Right ventricle myocardium inferior (tissue), 1 donor: ENCODE data around the gene PDE4D. TPM values are rescaled to one million over a fixed set of nuclear protein-coding genes. Genes with fewer than 3 reads are reported as not detected.
A peak's percentile ranks its signal among the peaks of the same experiment; 100 is the strongest.

Source experiments
- ATAC-seq: fragments of 200-7000 bp; cut with Tn5 transposase; one replicate; pipeline ENCODE4 v1.9.1; 2020; ENCODE audit warnings: mild to moderate bottlenecking, moderate library complexity
- DNase-seq: peaks from one replicate; pipeline ENCODE4 v3.0.0; 2021; ENCODE audit errors: missing footprints
- intact Hi-C: fragments of 100-400 bp; cut with DNase I; formaldehyde crosslinking; loops from one replicate; pipeline ENCODE4 v1.11.0; 2022
- total RNA-seq: library from RNA; stranded (reverse); fragmentation: NEBNext Ultra II Directional; extraction: Animal tissue kit (Norgen Biotek cat#: 25700); gene quantifications from one replicate; pipeline ENCODE4 v1.2.1, GENCODE V29; 2021
- donor health status: DM: no; HTN: yes; CAD: no; lungs with severe emphysema.

The PDE4D gene
- total RNA-seq, 1 donor from 2014 or later = 36.7 TPM

GRCh38 chr5:59173578-59173977 lies 719.9 kb downstream of the PDE4D start:
- DNase-seq (no peak), ATAC-seq (peak; percentile 33)
- intact Hi-C loops = loop anchor here (1.0 to 5.0 kb wide), 3 partner anchors 46 to 281 kb away; no protein-coding TSS in a partner anchor

- ATAC-seq (no peak), DNase-seq (no peak)
- intact Hi-C loops = loop anchor here (5.0 kb wide), 2 partner anchors 44 to 279 kb away; no protein-coding TSS in a partner anchor
Measured at GRCh38 chr5:59171131-59171530, 722.4 kb downstream of the PDE4D start.

- DNase-seq = no peak
- intact Hi-C loops = loop anchor here (5.0 kb wide), 2 partner anchors 42 to 277 kb away; no protein-coding TSS in a partner anchor
- ATAC-seq = no peak
Measured at GRCh38 chr5:59169768-59170150, 723.8 kb downstream of the PDE4D start.

- ATAC-seq = no peak
- no peak for DNase-seq
- intact Hi-C loops = no loop called here
Measured at GRCh38 chr5:59169081-59169767, 724.3 kb downstream of the PDE4D start.

GRCh38 chr5:59168067-59168466 lies 725.5 kb downstream of the PDE4D start:
- ATAC-seq (no peak), DNase-seq (no peak)
- intact Hi-C loops = no loop called here

GRCh38 chr5:59164041-59164830 lies 729.3 kb downstream of the PDE4D start:
- no peak for ATAC-seq
- intact Hi-C loops = no loop called here

GRCh38 chr5:59161221-59162105 lies 732.1 kb downstream of the PDE4D start:
- DNase-seq (no peak), ATAC-seq (no peak)
- intact Hi-C loops = no loop called here

More at GRCh38 chr5:59164041-59164830, 729.3 kb downstream of the PDE4D start:
- no peak for DNase-seq

GRCh38 chr5:59158637-59159391 lies 734.7 kb downstream of the PDE4D start:
- ATAC-seq (peak; percentile 24), DNase-seq (no peak)
- intact Hi-C loops = no loop called here

- DNase-seq (no peak), ATAC-seq (peak; percentile 95)
- intact Hi-C loops = no loop called here
Measured at GRCh38 chr5:59158165-59158564, 735.4 kb downstream of the PDE4D start.

GRCh38 chr5:59157068-59157467 lies 736.5 kb downstream of the PDE4D start:
- DNase-seq (no peak), ATAC-seq (no peak)
- intact Hi-C loops = no loop called here

GRCh38 chr5:59152701-59153245 lies 740.8 kb downstream of the PDE4D start:
- no peak for DNase-seq
- no peak for ATAC-seq
- intact Hi-C loops = no loop called here

- DNase-seq (no peak), ATAC-seq (no peak)
- intact Hi-C loops = no loop called here
Measured at GRCh38 chr5:59151162-59151889, 742.2 kb downstream of the PDE4D start.

GRCh38 chr5:59149827-59150226 lies 743.7 kb downstream of the PDE4D start:
- DNase-seq (no peak), ATAC-seq (no peak)
- intact Hi-C loops = no loop called here

- intact Hi-C loops = no loop called here
- ATAC-seq (no peak), DNase-seq (no peak)
Measured at GRCh38 chr5:59149271-59149670, 744.3 kb downstream of the PDE4D start.

GRCh38 chr5:59146729-59147128 lies 746.8 kb downstream of the PDE4D start:
- ATAC-seq = no peak
- no peak for DNase-seq
- intact Hi-C loops = no loop called here

GRCh38 chr5:59143926-59144333 lies 749.6 kb downstream of the PDE4D start:
- peak; percentile 65 for ATAC-seq

GRCh38 chr5:59142927-59143326 lies 750.6 kb downstream of the PDE4D start:
- intact Hi-C loops = no loop called here
- no peak for DNase-seq
- no peak for ATAC-seq

More at GRCh38 chr5:59143926-59144333, 749.6 kb downstream of the PDE4D start:
- no peak for DNase-seq
- intact Hi-C loops = no loop called here
